NT2/D1 (cell line): Measurements from ENCODE around the gene MSRB1.
"Not testable (repeated sequence)": the region's sequence is repeated elsewhere in the genome, so short reads cannot be mapped to it uniquely, and the experiment has no call there.

Experiments
- DNase-seq: peaks from one replicate; pipeline ENCODE4 v3.0.0-alpha.2; 2011; ENCODE audit warnings: low read depth, low spot score
- H3K27me3 ChIP-seq: 2 replicates; pipeline ENCODE4 v1.6.0; 2011; ENCODE audit warnings: mild to moderate bottlenecking; ENCODE audit not compliant: insufficient read length, insufficient read depth
- H3K36me3 ChIP-seq: 2 replicates; pipeline ENCODE4 v1.6.1; 2011; ENCODE audit warnings: mild to moderate bottlenecking, low read length, mixed read lengths; ENCODE audit not compliant: insufficient read depth, insufficient read length
- H3K4me1 ChIP-seq: 2 replicates; pipeline ENCODE4 v1.5.1; 2011; ENCODE audit not compliant: insufficient read depth, insufficient read length
- H3K4me3 ChIP-seq: 2 replicates; pipeline ENCODE4 v1.5.1; 2011; ENCODE audit warnings: low read depth; ENCODE audit not compliant: insufficient read length
- H3K9ac ChIP-seq: 2 replicates; pipeline ENCODE4 v1.6.0; 2011; ENCODE audit warnings: low read depth; ENCODE audit not compliant: insufficient read length
- H3K9me3 ChIP-seq: 2 replicates; pipeline ENCODE4 v1.5.1; 2011; ENCODE audit warnings: mild to moderate bottlenecking, low read length; ENCODE audit not compliant: insufficient read depth
- SUZ12 ChIP-seq: IDR thresholded peaks from 2 replicates; pipeline ENCODE4 v1.6.1; 2011; ENCODE audit not compliant: insufficient read length, insufficient read depth; ENCODE audit errors: extremely low read depth
- YY1 ChIP-seq: IDR thresholded peaks from 2 replicates; pipeline ENCODE4 v1.6.1; 2011; ENCODE audit not compliant: insufficient read length, insufficient read depth
- ZNF274 ChIP-seq: IDR thresholded peaks from 2 replicates; pipeline ENCODE4 v1.6.1; 2011; ENCODE audit warnings: mild to moderate bottlenecking, low read depth, low read length

MSRB1 gene

GRCh38 chr16:1944612-1945199, 1.7 kb upstream of the MSRB1 start:
- Histone ChIP-seq H3K4me3 (no peak overlapping the region), H3K9me3 (no peaks in the 10 kb centered on the region), H3K27me3 (no peaks in the 10 kb centered on the region), H3K9ac (no peak overlapping the region), H3K36me3 (peaks cover 13% of the 10 kb centered on the region), H3K4me1 (peaks cover 28% of the 10 kb centered on the region)
- TF ChIP-seq YY1, result no peak
- TF ChIP-seq SUZ12, result no peak
- no peak for TF ChIP-seq ZNF274
- no peak for DNase-seq

GRCh38 chr16:1942047-1942809, 771 bp downstream of the MSRB1 start:
- Histone ChIP-seq H3K9me3 (no peaks in the 10 kb centered on the region), H3K4me1 (peaks cover 28% of the 10 kb centered on the region), H3K36me3 (peaks cover 36% of the 10 kb centered on the region), H3K27me3 (no peaks in the 10 kb centered on the region), H3K9ac (peak overlapping the region; percentile 93), H3K4me3 (peak overlapping the region; percentile 85)
- DNase-seq, result no peak
- TF ChIP-seq ZNF274 (no peak), YY1 (no peak), SUZ12 (no peak)

GRCh38 chr16:1941162-1942046, 1.6 kb downstream of the MSRB1 start:
- H3K9me3 ChIP-seq, result no peaks in the 10 kb centered on the region
- no peaks in the 10 kb centered on the region for H3K27me3 ChIP-seq
- H3K4me1 ChIP-seq, result peaks cover 28% of the 10 kb centered on the region
- peaks cover 40% of the 10 kb centered on the region for H3K36me3 ChIP-seq
- peak overlapping the region; percentile 85 for H3K4me3 ChIP-seq
- DNase-seq, result no peak
- H3K9ac ChIP-seq, result peak overlapping the region; percentile 93
- TF ChIP-seq YY1, result no peak
- no peak for TF ChIP-seq SUZ12
- no peak for TF ChIP-seq ZNF274

GRCh38 chr16:1940273-1941161, 2.5 kb downstream of the MSRB1 start:
- DNase-seq, result no peak
- no peak overlapping the region for H3K4me3 ChIP-seq
- no peaks in the 10 kb centered on the region for H3K27me3 ChIP-seq
- H3K9ac ChIP-seq, result peak overlapping the region; percentile 93
- H3K4me1 ChIP-seq, result peaks cover 27% of the 10 kb centered on the region
- no peaks in the 10 kb centered on the region for H3K9me3 ChIP-seq
- TF ChIP-seq ZNF274 (no peak), SUZ12 (no peak), YY1 (no peak)
- H3K36me3 ChIP-seq, result peaks cover 40% of the 10 kb centered on the region

- Histone ChIP-seq H3K4me1 (peaks cover 29% of the 10 kb centered on the region), H3K36me3 (peaks cover 40% of the 10 kb centered on the region)
- H3K27me3 ChIP-seq, DNase-seq, H3K9ac ChIP-seq, H3K9me3 ChIP-seq, H3K4me3 ChIP-seq: not testable (repeated sequence)
These were observed 3.2 kb downstream of the MSRB1 start for GRCh38 chr16:1939833-1940232.

GRCh38 chr16:1938910-1939309, 4.1 kb downstream of the MSRB1 start:
- peaks cover 27% of the 10 kb centered on the region for H3K4me1 ChIP-seq
- TF ChIP-seq YY1, result no peak
- no peak for TF ChIP-seq SUZ12
- TF ChIP-seq ZNF274, result no peak
- no peaks in the 10 kb centered on the region for H3K27me3 ChIP-seq
- H3K4me3 ChIP-seq, result no peak overlapping the region
- no peak for DNase-seq
- H3K36me3 ChIP-seq, result peaks cover 40% of the 10 kb centered on the region
- H3K9me3 ChIP-seq, result no peaks in the 10 kb centered on the region
- no peak overlapping the region for H3K9ac ChIP-seq
